Activated CD4-positive, CD25-positive, alpha-beta regulatory T cell treated with anti-CD3 and anti-CD28 coated beads, Interleukin-2, amount 50 U/mL, for 16 hours (primary cell): ENCODE measurements around the gene STRA8.

Experiments used
- DNase-seq: peaks from one replicate; pipeline ENCODE4 v3.0.0-alpha.2; 2020; ENCODE audit warnings: low read depth, low spot score

STRA8 gene

DNA sequence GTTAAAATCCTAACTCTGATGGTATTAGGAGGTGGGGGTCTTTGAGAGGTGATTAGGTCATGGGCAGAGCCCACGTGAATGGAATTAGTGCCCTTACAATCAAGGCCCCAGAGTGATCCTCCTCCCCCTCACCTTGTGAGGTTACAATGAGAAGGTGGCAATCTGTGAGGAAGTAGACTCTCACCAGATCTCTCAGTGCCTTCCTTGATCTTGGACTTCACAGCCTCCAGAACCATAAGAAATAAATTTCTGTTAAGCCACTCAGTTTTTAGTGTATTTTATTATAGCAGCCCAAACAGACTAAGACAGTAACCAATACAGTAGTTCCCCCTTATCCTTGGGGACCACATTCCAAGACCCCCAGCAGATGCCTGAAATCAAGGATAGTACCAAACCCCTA, 32.0 kb downstream of the STRA8 start:
- no peak for DNase-seq

DNA sequence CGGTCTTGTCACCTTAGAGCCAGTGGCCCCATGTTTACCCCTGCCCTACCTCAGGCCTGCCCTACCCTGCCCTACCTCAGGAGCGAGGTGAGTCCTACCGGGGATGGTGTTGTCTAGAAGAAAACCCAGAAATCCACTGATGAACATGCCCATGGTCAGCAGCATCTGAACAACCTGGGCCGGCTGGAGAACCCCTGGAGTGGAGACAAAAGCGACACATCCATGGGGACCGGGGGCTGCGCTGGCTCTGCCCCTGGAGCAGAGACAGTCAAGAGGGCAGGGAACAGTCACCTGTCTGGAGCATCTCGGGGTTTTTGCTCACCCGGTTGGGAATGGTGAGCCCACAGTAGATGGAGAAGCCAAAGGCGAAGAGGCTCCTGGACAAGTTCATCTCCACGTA, 36.3 kb downstream of the STRA8 start:
- DNase-seq: no peak

- DNase-seq: no peak
Measured at GRCh38 chr7:135270577-135271254, 37.1 kb downstream of the STRA8 start.

- DNase-seq: no peak
Measured at GRCh38 chr7:135271255-135271615, 37.6 kb downstream of the STRA8 start.

DNA sequence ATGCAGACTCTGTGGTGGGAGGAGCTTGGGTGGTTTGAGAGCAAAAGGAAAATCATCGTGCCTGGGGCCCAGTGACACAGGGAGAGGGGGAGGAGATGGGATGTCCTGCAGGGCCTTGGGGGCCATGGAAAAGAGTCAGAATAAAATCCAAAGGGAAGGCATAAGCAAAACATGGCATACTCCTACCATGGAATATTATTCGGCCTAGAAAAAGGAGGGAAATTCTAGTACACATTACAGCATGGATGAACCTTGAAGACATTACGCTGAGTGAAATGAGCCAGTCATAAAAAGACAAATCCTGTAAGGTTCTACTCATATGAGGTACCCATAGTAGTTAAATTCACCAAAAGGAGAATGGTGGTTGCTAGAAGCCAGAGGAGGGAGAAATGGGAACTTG, 38.7 kb downstream of the STRA8 start:
- no peak for DNase-seq

- no peak for DNase-seq
Measured at GRCh38 chr7:135273581-135273980, 39.9 kb downstream of the STRA8 start.

- DNase-seq: peak; percentile 46
Measured at GRCh38 chr7:135274495-135275268, 41.0 kb downstream of the STRA8 start.

DNA sequence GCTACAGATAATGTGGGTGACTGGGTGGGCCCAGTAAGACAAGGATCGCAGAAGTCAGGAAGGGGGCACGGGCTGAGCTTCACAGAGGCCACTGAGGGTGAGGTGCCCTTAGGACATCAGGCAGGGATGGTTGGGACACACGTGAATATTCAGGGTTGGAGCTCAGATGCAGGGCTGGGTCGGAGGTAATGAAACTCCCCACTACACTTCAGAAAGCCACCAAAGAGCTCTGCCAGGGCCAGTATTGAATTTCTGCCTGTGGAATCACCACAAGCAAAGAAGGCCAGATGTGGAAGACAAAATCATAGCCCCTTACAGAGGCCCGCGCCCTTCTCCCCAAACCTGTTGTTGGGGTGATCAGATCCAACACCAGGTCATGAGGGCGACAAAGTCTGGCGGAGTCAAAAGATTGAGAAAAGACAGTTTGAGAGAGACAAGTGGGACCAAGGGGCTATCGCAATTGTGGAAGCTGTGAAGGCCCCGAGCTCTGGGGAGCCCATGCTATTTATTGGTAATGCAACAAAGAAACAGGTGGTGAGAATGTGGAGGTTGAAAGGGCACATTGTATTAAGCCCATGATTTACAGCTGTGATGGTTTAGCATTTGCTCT, 42.4 kb downstream of the STRA8 start:
- DNase-seq: no peak

DNA sequence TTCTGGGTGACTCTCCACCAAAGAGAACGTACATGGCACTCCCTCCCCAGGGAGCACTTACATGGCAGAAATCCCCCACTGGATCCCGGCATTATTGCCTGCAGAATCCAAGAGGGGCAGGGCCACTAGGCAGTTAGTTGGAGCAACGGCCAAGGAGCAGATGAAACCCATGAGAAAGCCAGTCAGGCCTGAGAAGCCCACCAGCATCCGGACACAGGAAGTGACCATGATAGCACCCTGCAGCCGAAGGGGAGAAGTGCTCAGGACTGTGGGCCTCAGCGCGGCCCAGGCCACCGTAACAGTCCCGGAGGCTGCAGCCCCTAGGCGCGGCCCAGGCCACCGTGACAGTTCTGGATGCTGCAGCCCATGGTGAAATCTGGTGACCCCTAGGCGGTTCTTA, 43.5 kb downstream of the STRA8 start:
- DNase-seq: no peak

GRCh38 chr7:135281363-135281949, 47.8 kb downstream of the STRA8 start:
- peak; percentile 62 for DNase-seq

DNA sequence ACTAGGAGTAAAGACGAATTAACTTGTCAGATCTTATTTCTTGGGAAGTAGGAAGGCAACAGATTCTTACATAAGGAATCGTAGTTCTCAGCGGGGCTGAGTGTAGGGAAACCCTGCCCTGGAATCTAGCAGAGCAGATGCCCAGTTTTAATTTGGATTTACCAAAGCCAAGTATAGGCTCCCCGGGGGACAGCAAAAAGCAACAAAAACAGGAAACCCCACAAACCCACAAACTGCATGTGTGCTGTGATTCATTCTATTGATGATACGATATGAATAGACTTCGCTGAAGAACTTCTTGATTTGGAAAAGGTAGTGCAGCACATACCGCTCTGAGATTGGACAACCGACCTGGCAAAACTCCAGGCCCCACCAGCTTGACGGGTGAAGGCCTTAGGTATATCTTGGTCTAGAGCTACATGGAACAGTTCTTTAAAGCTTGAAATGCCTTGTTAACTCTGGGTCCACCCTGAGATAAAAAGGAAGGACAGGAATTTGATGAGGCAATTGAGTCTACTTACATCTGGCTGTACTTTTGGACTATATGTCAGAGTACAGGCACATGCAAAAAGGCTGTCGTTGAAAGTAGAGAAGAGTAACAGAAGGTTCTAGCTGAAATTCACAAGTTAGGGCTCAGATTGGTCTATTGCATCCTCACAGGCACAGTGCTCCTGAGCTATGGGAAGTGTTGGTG, 49.1 kb downstream of the STRA8 start:
- no peak for DNase-seq

- DNase-seq: no peak
Measured at GRCh38 chr7:135283959-135284638, 50.5 kb downstream of the STRA8 start.

DNA sequence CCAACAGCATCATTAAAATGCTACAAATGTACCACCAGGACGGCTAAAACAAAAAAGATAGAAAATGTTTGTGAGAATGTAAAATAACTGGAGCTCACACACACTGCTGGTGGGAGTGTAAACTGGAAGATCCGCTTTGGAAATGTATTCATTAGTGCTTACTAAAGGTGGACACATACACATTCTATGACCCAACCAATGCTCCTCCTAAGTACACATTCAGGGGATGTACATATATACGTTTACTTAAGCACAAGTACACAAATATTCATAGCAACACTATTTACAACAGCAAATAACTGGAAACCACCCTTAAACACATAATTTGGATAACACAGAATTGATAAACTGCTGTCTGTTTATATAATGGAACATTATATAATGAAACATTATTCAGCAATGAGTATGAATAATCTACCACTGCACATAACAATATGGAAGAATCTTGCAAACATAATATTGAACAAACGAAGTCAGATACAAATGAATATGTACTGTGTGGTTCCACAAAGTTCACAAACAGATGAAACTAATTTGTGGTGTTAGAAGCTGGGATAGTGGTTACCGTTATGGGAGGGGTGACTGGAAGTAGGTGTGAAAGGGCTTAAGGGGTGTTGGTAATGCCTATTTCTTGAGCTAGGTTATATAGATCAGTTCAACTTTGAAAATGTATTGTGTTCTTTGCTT, 52.1 kb downstream of the STRA8 start:
- DNase-seq: no peak

- no peak for DNase-seq
Measured at GRCh38 chr7:135286876-135287275, 53.2 kb downstream of the STRA8 start.

GRCh38 chr7:135290594-135290993, 57.0 kb downstream of the STRA8 start:
- DNase-seq: no peak

DNA sequence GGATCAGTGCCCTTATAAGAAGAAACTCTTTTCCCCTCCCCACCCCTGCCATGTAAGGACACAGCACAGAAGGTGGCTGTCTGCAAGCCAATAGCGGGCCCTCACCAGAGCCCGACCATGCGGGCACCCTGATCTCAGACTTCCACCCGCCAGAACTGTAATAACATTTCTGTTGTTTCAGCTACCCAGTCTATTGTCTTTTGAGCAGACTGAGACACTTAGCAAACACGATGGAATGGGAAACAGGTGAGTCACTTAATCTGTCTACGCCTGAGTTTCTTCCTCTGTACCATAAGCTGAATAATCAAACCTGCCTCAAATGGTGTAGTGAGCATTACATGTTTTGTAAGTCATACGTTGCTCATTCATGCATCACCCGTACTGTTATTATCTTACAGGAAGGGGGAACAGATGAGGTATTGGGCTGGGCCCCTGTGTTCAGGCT, 58.2 kb downstream of the STRA8 start:
- no peak for DNase-seq

DNA sequence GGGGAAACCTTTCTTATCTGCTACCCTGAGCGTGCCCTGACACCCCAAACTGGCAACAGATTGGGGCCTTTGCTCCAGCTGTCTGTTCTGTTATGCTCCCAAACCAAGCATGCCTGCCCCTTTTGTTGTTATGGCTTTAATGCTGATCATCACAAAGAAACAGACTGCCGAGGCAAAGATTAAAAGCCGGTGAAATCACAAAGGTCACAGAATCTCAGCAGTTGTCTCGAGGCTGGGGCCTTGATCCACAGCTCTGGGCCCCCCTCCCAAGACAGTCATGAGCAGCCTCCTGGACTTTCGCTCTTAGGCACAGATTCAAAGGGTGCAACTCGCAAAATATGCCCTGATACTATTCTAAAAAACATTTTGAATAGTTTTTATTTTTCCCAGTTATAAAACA, 65.6 kb downstream of the STRA8 start:
- no peak for DNase-seq

DNA sequence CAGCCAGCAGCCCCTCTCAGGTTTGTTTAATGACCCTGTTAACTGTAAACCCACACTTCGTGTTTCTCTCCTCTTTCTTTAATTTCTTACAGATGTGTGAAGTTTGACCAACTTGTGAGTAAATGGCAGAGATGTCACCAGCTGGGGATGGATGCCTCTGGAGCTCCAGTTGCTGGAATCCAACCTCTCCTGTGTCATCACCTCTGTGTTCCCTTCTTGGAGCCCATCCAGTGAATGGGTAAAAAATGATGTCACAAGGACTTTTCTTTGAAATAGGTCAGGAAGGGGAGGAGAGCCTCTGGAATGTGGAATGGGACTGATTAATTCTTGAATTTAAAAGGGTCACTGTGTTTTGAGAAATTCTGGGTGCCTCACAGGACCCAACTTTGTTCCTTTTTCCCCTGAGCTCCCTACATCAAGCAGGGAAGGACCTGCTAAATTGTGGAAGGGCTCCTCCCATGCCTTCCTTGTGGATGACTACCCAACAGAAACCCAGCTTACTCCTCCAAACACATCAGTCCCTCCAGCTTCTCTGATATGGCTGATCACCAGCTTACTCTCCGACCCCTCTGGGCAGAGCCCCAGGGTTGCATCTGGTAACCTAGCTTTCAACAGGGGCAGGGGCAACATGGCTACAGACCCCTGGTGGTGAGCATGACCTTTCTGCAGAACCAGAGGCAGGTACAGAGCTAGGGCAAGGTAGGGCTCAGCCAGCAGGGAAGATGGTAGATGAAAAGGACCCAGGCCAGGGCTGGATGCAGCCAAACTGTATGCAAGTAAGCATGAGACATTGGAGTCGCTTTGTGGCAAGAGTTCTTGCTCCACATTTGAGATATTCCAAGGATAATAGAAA, 67.5 kb downstream of the STRA8 start:
- no peak for DNase-seq
